ENCODE results near the gene NCAPD2.

DNA sequence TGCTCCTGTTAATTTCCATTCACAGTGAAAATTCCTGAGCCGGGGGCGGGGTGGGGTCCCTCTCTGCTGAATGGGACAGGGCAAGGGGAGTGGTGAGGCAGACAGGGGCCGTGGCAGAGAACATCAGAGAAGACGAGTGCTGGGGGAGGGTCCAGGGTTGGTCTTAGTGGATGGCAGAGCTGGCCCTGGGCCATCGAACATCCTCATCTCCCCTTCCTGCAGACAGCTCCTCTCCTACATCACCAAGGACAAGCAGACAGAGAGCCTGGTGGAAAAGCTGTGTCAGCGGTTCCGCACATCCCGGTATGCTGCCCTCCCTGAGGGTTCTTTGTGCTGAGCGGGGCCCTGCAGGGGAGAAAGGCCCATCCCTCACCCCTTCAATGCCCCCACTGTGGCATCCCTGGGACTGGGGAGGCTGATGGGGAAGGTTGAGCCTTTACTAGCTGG, 35.4 kb downstream of the NCAPD2 start:
- TF ChIP-seq, protein P1, sequence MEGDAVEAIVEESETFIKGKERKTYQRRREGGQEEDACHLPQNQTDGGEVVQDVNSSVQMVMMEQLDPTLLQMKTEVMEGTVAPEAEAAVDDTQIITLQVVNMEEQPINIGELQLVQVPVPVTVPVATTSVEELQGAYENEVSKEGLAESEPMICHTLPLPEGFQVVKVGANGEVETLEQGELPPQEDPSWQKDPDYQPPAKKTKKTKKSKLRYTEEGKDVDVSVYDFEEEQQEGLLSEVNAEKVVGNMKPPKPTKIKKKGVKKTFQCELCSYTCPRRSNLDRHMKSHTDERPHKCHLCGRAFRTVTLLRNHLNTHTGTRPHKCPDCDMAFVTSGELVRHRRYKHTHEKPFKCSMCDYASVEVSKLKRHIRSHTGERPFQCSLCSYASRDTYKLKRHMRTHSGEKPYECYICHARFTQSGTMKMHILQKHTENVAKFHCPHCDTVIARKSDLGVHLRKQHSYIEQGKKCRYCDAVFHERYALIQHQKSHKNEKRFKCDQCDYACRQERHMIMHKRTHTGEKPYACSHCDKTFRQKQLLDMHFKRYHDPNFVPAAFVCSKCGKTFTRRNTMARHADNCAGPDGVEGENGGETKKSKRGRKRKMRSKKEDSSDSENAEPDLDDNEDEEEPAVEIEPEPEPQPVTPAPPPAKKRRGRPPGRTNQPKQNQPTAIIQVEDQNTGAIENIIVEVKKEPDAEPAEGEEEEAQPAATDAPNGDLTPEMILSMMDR (IDR thresholded peaks at IDR 0.05; ENCODE audit: low read length): no peak
- TF ChIP-seq EZH2phosphoT487 (IDR thresholded peaks at IDR 0.05; ENCODE audit: low read length): no peak
- no peak for TF ChIP-seq EZH2 (optimal IDR thresholded peaks at IDR 0.05; ENCODE audit: low read depth, low read length)

All from MM.1S (cell line).